HG03442 (cell line): ENCODE results near the gene ESRRG.

Source experiments
- ATAC-seq: cut with Tn5 transposase; IDR thresholded peaks from one replicate; pipeline ENCODE4 v1.9.1; 2021; ENCODE audit warnings: mild to moderate bottlenecking, moderate library complexity; ENCODE audit not compliant: unreplicated experiment

Gene ESRRG

GRCh38 chr1:216723274-216723780, at the start of gene ESRRG:
TSS of gene ESRRG (minus strand) at chr1:216723429. CDS start at chr1:216723299, 130 bp downstream.
- no peak for ATAC-seq

- no peak for ATAC-seq
Measured at GRCh38 chr1:216771922-216772321, 48.7 kb upstream of the ESRRG start.

GRCh38 chr1:216766633-216767327, 43.6 kb upstream of the ESRRG start:
- ATAC-seq: no peak

DNA sequence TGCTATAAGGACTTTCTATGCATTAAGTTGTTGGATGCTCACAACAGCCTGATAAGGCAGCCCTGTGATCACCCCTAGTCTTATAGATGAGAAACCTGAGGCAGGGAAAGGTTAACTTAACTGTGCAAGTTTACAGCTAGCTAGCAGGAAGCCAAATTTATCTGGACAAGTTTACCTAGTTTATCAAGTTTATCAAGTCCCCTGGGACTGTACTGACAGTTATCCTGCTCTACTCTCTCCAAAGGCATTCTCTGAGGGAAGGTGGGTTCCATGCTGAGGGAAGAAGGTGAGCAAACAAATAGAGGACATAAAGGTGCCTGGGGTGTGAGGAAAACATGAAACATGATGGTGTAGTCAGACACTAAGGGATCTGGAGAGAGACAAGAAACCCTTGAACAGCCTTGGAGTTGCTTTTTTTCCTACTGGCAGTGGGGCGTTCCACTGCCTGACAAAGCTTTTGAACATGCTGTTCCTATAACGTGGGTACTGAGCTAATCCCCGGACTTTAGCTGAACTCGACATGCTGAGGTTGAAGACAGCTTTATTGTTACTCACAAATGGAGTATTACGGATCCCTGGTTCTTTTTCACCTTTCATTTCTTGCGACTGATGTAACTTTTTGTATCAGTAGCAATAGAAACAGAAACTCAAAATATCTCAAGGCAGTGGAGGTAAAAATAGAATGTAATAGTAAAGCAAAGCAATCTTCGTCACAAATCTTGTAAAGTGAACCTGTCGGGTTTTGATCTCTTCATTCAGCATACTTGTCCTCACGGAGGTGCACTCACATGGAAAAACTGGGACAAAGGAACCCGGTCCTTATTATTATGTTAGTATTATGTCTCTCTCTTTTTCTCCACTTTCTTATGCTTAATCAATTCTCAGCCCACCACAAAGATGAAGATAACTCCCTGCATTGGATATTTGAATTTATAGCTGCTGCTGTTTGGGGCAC, 42.4 kb upstream of the ESRRG start:
- ATAC-seq: no peak

- ATAC-seq: no peak
Measured at GRCh38 chr1:216758161-216758560, 34.9 kb upstream of the ESRRG start.

- ATAC-seq: no peak
Measured at GRCh38 chr1:216757110-216757509, 33.9 kb upstream of the ESRRG start.

- no peak for ATAC-seq
Measured at GRCh38 chr1:216750961-216751360, 27.7 kb upstream of the ESRRG start.

DNA sequence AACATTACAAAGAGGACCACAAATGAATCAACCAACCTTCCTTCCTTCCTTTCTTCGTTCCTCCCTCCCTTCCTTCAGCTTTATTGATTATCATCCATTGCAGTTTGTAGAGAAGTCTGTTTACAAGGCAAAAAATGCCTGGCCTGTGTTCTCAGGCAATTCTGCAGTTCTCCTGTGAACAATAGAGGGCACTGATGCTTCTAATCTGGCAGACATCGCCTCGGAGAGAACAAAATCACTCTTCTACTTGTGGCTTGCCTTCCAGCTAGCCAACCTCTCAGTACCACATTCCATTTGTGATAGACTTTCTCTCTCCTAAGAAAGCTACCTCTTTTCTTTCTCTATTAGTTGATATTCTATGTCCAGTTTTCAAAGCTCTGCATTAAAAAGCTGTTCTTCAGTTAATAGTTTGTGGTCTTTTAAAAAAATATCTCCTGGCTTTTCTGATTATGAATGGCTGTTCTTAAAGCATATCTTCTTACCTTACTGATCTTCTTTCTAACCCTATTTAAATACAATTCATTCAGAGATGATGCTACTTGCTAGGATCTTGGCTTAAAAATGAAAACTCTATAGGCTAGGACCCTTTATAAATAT, 26.9 kb upstream of the ESRRG start:
- ATAC-seq: peak; percentile 75

GRCh38 chr1:216749232-216749631, 26.0 kb upstream of the ESRRG start:
- ATAC-seq: no peak

DNA sequence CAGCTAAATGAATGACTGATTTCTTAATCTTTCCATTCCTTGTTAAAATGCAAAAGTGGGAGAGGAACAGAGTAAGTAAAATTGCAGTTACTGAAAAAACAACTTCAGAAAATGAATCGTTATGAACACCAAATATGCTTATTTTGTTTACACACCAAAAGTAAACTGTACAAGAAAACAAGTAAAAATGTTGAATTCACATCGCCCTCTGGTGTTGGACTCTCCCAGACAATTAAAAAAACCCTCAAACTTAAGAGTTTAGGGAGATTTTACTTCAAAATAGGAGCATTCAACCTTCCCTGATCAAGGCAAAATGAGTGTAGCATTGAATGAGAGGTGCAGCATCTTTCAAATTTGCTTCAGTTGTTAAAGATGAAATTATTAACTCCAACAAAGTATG, 19.4 kb upstream of the ESRRG start:
- no peak for ATAC-seq

- ATAC-seq: no peak
Measured at GRCh38 chr1:216740331-216740730, 17.1 kb upstream of the ESRRG start.

DNA sequence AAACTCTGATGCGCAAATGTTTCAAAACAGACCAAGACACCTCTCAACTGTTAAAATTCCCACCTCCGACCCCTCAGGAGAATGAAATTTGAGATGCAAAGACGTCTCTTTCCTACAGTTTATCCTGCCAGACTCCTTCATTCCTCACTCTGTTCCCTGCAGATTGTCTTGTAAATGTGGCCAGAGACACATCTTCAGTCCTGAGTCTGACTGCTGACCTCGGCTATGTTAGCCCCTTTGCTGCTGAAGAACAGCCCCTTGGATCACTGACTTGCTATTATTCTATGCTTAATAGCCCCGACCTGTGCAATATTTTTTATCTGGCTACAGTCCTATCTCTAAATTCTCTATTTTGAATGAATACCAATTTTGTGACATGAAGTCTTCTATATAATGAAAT, 16.6 kb upstream of the ESRRG start:
- no peak for ATAC-seq

DNA sequence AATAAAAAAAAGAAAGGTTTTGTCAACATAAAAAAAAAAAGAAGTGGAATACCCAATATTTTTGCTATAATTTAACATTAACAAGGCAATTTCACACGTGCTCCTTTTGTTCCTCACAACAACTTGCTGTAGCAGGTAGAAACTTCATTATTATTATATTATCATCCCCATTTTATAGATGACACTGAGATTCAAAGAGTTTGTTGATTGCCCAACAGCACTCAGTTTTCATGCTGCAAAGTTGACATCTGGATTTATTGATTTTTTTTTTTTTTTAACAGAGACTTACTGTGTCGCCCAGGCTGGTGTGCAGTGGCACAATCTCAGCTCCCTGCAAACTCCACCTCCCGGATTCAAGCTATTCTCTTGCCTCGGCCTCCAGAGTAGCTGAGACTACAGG, 8.9 kb upstream of the ESRRG start:
- no peak for ATAC-seq

DNA sequence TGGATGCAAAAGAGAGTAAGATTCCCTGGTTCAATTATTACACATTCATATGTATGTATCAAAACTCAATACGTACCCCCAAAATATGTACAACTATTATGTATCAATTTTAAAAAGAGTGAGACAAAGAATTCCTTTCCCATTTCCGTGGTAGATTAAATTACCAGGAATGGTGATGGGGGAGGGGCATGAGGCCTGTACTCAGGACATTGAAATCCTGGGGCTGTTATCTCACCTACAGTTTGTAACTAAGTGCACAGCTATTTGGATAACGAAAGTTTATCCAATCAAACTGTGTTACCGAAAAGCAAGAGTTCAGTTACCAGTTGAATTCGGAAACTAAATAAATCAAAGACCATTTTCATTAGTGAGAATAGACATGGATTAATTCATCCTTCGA, 8.3 kb upstream of the ESRRG start:
- ATAC-seq: no peak

DNA sequence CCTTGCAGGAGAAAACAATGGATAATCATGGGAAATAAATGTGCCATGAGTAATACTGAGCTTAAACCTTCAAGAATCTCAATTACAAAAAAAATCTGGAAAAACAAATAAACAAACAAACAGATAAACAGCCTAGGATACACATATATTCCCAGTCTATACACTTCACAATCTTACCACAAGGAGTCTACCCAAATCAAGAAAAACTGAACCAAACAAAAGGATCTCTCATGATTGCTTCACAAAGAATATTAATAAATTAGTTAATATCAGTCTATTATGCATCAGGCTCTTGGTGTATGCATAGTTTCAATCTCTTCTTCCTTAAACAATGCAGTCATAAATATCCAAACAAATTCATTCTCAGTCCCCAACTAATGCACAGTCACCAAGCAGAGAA, 3.2 kb upstream of the ESRRG start:
- ATAC-seq: no peak

- no peak for ATAC-seq
Measured at GRCh38 chr1:216722821-216723220, 408 bp downstream of the ESRRG start.

DNA sequence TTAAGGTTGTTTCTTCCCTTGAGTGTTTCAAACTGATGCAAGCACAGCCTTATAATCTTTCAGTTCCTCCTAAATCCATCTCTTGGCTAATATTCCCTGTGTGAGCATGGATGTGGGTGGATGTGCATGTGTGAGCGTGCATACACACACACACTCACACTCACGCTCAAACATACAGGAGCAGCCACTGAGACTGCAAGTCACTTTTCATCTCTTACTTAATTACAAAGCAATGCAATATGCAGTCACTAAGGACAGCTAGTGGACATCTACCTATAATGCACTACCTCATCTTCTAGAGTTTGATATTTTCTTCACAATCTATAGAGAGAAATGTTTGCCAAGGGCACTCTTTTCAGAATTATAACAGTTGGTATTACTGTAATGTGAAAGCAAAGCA, 1.4 kb downstream of the ESRRG start:
- no peak for ATAC-seq

DNA sequence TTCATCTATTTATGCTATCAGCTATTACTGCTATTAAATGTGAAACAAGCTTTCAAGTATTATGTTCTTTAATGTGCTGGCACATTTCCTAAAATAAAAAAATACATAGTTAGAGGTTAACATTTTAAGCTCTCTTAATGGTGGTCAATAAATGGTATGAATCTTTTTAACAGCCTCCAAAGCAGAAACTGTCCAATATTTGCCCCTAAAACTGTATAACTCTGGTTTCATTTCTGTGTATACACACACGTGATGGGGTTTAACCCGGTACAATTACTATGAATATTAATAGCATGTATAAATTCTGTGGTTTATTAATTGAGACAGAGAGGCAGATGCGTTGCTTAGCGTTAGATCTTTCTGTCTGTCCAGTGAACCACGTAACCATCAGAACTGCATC, 2.2 kb downstream of the ESRRG start:
- no peak for ATAC-seq

DNA sequence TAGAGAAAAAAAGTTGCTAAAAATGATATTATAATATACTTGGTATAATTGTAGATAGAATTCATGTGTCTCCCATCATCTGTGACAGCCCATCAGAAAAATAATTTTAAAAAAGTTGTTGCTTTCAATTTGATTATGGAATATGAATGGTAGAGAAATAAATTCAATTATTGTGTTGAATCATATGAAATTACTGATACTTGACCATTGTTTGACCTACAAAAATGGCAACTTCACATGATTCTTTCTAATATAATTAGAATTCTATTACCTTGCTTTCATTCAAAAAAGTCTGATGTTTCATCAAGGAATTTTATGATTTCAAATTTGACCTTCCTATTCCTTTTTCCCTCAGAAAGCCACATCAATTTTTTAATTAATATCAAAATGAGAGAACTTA, 11.5 kb downstream of the ESRRG start:
- no peak for ATAC-seq

DNA sequence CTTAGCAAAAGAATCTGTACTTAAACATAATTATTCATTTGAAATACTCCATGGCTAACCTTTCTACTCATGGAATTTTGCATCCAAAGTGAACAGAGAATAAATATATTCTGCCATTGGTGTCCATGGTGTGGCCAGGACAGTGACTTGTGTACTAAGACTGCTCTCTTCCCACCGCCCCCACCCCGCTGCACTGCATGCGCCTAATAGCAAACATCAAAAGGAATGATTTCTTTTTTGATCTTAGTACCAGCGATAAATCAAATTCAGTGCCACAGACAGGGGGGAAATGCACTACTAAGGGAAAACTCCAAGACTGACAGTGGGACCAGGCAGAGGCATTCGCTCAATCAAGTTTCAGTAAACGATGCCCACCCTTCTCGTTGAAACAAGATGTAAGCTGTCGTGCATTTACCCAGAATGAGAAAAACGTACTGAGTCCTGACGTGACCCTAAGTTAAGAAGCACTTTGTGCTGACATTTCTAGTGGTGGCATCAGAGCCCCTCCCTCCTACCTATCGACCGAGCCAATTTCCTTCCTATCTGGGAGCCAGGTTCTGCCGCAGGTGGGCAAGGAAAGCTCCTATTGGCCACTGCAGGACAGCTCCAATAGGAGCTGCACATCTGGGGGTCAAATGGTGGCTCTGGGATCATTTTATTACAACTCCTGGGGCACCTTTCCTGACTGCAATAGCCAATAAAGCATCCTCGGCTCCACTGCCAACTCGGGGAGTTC, 12.5 kb downstream of the ESRRG start:
- ATAC-seq: no peak

DNA sequence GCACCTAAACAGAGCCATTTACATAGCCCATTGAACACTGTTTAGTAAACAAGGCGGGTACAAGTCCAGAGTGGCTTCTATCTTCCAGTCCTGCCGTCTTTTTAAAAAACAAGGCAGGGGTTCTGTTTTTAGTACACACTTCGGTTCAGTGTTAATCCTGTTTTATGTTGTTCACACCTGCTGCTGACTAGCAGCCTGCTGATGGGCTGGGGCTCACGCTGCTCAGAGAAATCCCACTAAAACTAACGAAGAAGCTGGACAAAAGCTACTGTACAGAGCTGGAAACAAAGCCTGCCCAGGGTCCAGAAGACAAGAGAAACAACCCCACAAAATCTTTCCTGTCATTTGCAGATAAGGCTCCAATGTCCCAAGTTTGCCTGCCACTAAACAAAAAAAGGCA, 13.2 kb downstream of the ESRRG start:
- no peak for ATAC-seq
